Endodermal cell (in vitro differentiated cells): ENCODE measurements around the gene LRP10. TPM values are rescaled to one million over a fixed set of nuclear protein-coding genes. Genes with fewer than 3 reads are reported as not detected.

Experiments used
- DNase-seq: peaks from one replicate; pipeline ENCODE4 v3.0.0-alpha.2; 2017
- H3K27ac ChIP-seq: 2 replicates; pipeline ENCODE4 v1.5.1; 2013; ENCODE audit warnings: mild to moderate bottlenecking, low read depth, low read length, moderate library complexity
- H3K27me3 ChIP-seq: 2 replicates; pipeline ENCODE4 v1.6.1; 2013; ENCODE audit warnings: mild to moderate bottlenecking, low read length, moderate library complexity; ENCODE audit not compliant: insufficient read depth, control insufficient read depth, poor library complexity, severe bottlenecking
- H3K36me3 ChIP-seq: 2 replicates; pipeline ENCODE4 v1.7.0; 2013; ENCODE audit warnings: mild to moderate bottlenecking, low read length, moderate library complexity; ENCODE audit not compliant: control insufficient read depth, insufficient read depth
- H3K4me1 ChIP-seq: one replicate; pipeline ENCODE4 v1.7.0; 2013; ENCODE audit warnings: low read length; ENCODE audit not compliant: control insufficient read depth, insufficient read depth
- H3K4me3 ChIP-seq: 2 replicates; pipeline ENCODE4 v1.5.1; 2013; ENCODE audit warnings: mild to moderate bottlenecking, low read length, moderate library complexity
- H3K9ac ChIP-seq: 2 replicates; pipeline ENCODE4 v1.6.1; 2013; ENCODE audit warnings: mild to moderate bottlenecking, low read length, moderate library complexity; ENCODE audit not compliant: poor library complexity, severe bottlenecking; ENCODE audit errors: extremely low read depth
- H3K9me3 ChIP-seq: 2 replicates; pipeline ENCODE4 v1.6.1; 2013; ENCODE audit warnings: mild to moderate bottlenecking, low read length, moderate library complexity; ENCODE audit not compliant: control insufficient read depth
- H3K27ac Mint-ChIP-seq: 2 replicates; pipeline ENCODE4 v1.8.0; 2020; ENCODE audit warnings: mixed read lengths
- H3K27me3 Mint-ChIP-seq: 2 replicates; pipeline ENCODE4 v1.8.0; 2021; ENCODE audit warnings: mild to moderate bottlenecking, mixed read lengths; ENCODE audit not compliant: insufficient read depth
- H3K36me3 Mint-ChIP-seq: 2 replicates; pipeline ENCODE4 v1.8.0; 2020; ENCODE audit warnings: low read depth, mixed read lengths
- H3K4me1 Mint-ChIP-seq: 2 replicates; pipeline ENCODE4 v1.8.0; 2020; ENCODE audit warnings: mixed read lengths
- H3K4me3 Mint-ChIP-seq: 2 replicates; pipeline ENCODE4 v1.8.0; 2020; ENCODE audit warnings: mild to moderate bottlenecking, moderate library complexity, mixed read lengths
- H3K9me3 Mint-ChIP-seq: 2 replicates; pipeline ENCODE4 v1.8.0; 2020; ENCODE audit warnings: mild to moderate bottlenecking, mixed read lengths
- CTCF ChIP-seq: fragments of 200-600 bp; sonication (generic); conservative IDR thresholded peaks from 2 replicates; pipeline ENCODE4 v1.5.0; 2021; ENCODE audit warnings: antibody characterized with exemption, mild to moderate bottlenecking
- WGBS, 2 experiments: methylation state at CpG; one replicate each; pipeline versions ENCODE4 v1.1.5 to v1.1.7; 2013; ENCODE audit warnings: missing lambda C conversion rate in 2 of 2, mixed read lengths in 1 of 2; ENCODE audit not compliant: insufficient coverage in 1 of 2, insufficient read length in 1 of 2; 5-methylcytosine and 5-hydroxymethylcytosine counted together
- total RNA-seq, 2 donors: library from RNA; stranded (reverse); fragmentation: NEBNext Ultra II Directional in 1 of 2; extraction: Animal tissue kit (Norgen Biotek cat#: 25700) in 1 of 2; gene quantifications; 2 replicates in 1 of 2; 3 replicates in 1 of 2; pipeline ENCODE4 v1.2.1, GENCODE V29; 2021

The LRP10 gene
- total RNA-seq, 2 donors from 2014 or later = 28.9 to 41.5 TPM

- WGBS, 2 experiments = 91 to 94% methylated on average over 8 of the region's 8 CpGs
- Mint-ChIP-seq H3K9me3 (no peaks in the 10 kb centered on the region), H3K4me3 (no peak overlapping the region), H3K27ac (no peak overlapping the region), H3K4me1 (peaks cover 6% of the 10 kb centered on the region), H3K36me3 (peaks cover 61% of the 10 kb centered on the region), H3K27me3 (no peaks in the 10 kb centered on the region)
- no peak for TF ChIP-seq CTCF
- Histone ChIP-seq H3K9me3 (no peaks in the 10 kb centered on the region), H3K27ac (no peak overlapping the region), H3K9ac (no peak overlapping the region), H3K36me3 (peaks cover 63% of the 10 kb centered on the region), H3K27me3 (no peaks in the 10 kb centered on the region), H3K4me1 (peaks cover 8% of the 10 kb centered on the region), H3K4me3 (no peak overlapping the region)
- DNase-seq = no peak
These were observed 54.0 kb downstream of the LRP10 start for GRCh38 chr14:22925513-22925912.

- H3K4me3 Mint-ChIP-seq = no peak overlapping the region
These were observed 54.8 kb downstream of the LRP10 start for GRCh38 chr14:22926316-22926715.

GRCh38 chr14:22928237-22929103 lies 56.9 kb downstream of the LRP10 start:
- Mint-ChIP-seq H3K27me3 (no peaks in the 10 kb centered on the region), H3K9me3 (no peaks in the 10 kb centered on the region), H3K4me3 (no peak overlapping the region), H3K4me1 (peaks cover 16% of the 10 kb centered on the region), H3K27ac (no peak overlapping the region), H3K36me3 (peaks cover 39% of the 10 kb centered on the region)
- Histone ChIP-seq H3K4me3 (peak overlapping the region; percentile 92), H3K27ac (peak overlapping the region; percentile 64), H3K9me3 (no peaks in the 10 kb centered on the region), H3K27me3 (no peaks in the 10 kb centered on the region), H3K36me3 (peaks cover 35% of the 10 kb centered on the region), H3K9ac (peak overlapping the region; percentile 65), H3K4me1 (peaks cover 12% of the 10 kb centered on the region)
- no peak for TF ChIP-seq CTCF
- DNase-seq = no peak
- 29 to 32% methylated on average over 11 to 12 of the region's 12 CpGs for WGBS, 2 experiments

More at GRCh38 chr14:22926316-22926715, 54.8 kb downstream of the LRP10 start:
- Mint-ChIP-seq H3K9me3 (no peaks in the 10 kb centered on the region), H3K27me3 (no peaks in the 10 kb centered on the region), H3K36me3 (peaks cover 53% of the 10 kb centered on the region), H3K27ac (no peak overlapping the region), H3K4me1 (peaks cover 6% of the 10 kb centered on the region)
- no peak overlapping the region for H3K9ac ChIP-seq
- peaks cover 55% of the 10 kb centered on the region for H3K36me3 ChIP-seq
- 93% methylated on average over 4 of the region's 4 CpGs; no CpG with 5 or more reads in 1 of the 2 experiments for WGBS, 2 experiments
- H3K4me3 ChIP-seq = no peak overlapping the region
- H3K9me3 ChIP-seq = no peaks in the 10 kb centered on the region
- no peak for DNase-seq
- H3K4me1 ChIP-seq = peaks cover 8% of the 10 kb centered on the region
- no peak for TF ChIP-seq CTCF
- no peak overlapping the region for H3K27ac ChIP-seq
- H3K27me3 ChIP-seq = no peaks in the 10 kb centered on the region
